Activated effector memory CD4-positive, alpha-beta T cell treated with anti-CD3 and anti-CD28 coated beads, Interleukin-2, amount 50 U/mL, for 16 hours (primary cell): ENCODE data around the gene CENPO.

Experiments
- DNase-seq: peaks from one replicate; pipeline ENCODE4 v3.0.0-alpha.2; 2020

CENPO gene

GRCh38 chr2:24866946-24867345, 73.7 kb downstream of the CENPO start:
- DNase-seq: no peak

- DNase-seq: no peak
Observed at GRCh38 chr2:24870440-24870839, 77.2 kb downstream of the CENPO start.

GRCh38 chr2:24870891-24871705, 77.9 kb downstream of the CENPO start:
- DNase-seq: no peak

- DNase-seq: no peak
Observed at GRCh38 chr2:24871852-24872333, 78.7 kb downstream of the CENPO start.
